Naive B cell (primary cell): ENCODE results near the gene FOXF2. TPM values are rescaled to one million over a fixed set of nuclear protein-coding genes. Genes with fewer than 3 reads are reported as not detected.
A peak's percentile ranks its signal among the peaks of the same experiment; 100 is the strongest.

Source experiments
- ATAC-seq, 2 donors: fragments of 150-1000 bp; cut with Tn5 transposase; 2 replicates each; pipeline ENCODE4 v1.10.0; 2021; ENCODE audit warnings: low read depth in 2 of 2, mild to moderate bottlenecking in 2 of 2, moderate library complexity in 2 of 2
- DNase-seq: peaks from one replicate; pipeline ENCODE4 v3.0.0; 2022
- H3K27ac Mint-ChIP-seq, 6 donors: one replicate each; pipeline ENCODE4 v1.8.0; 2020 to 2022; ENCODE audit warnings: mild to moderate bottlenecking in 6 of 6, mixed read lengths in 6 of 6, moderate library complexity in 5 of 6, inconsistent platforms in 2 of 6
- H3K27me3 Mint-ChIP-seq, 3 donors: one replicate each; pipeline ENCODE4 v1.8.0; 2021 to 2022; ENCODE audit warnings: mixed read lengths in 3 of 3, mild to moderate bottlenecking in 1 of 3
- H3K36me3 Mint-ChIP-seq, 2 donors: one replicate each; pipeline ENCODE4 v1.8.0; 2020 to 2022; ENCODE audit warnings: mixed read lengths in 2 of 2, inconsistent platforms in 1 of 2, mild to moderate bottlenecking in 1 of 2
- H3K4me1 Mint-ChIP-seq, 3 donors: one replicate each; pipeline ENCODE4 v1.8.0; 2020 to 2022; ENCODE audit warnings: mixed read lengths in 3 of 3, inconsistent platforms in 1 of 3, mild to moderate bottlenecking in 1 of 3, moderate library complexity in 1 of 3
- H3K4me3 Mint-ChIP-seq, 8 donors: one replicate each; pipeline ENCODE4 v1.8.0; 2020 to 2022; ENCODE audit warnings: mild to moderate bottlenecking in 8 of 8, mixed read lengths in 8 of 8, moderate library complexity in 8 of 8, inconsistent platforms in 2 of 8
- H3K9me3 Mint-ChIP-seq, 7 donors: one replicate each; pipeline ENCODE4 v1.8.0; 2020 to 2022; ENCODE audit warnings: mixed read lengths in 7 of 7, mild to moderate bottlenecking in 5 of 7, inconsistent platforms in 2 of 7, moderate library complexity in 1 of 7
- polyA plus RNA-seq, 6 donors: library from polyadenylated mRNA; unstranded; fragments of 300-500 nt; fragmentation: Illumina TruSeq; gene quantifications; one replicate each; pipeline ENCODE4 v1.2.3, GENCODE V29; 2021; ENCODE audit warnings: low read depth in 6 of 6

Gene FOXF2
- polyA plus RNA-seq, 6 donors from 2014 or later = not detected

DNA sequence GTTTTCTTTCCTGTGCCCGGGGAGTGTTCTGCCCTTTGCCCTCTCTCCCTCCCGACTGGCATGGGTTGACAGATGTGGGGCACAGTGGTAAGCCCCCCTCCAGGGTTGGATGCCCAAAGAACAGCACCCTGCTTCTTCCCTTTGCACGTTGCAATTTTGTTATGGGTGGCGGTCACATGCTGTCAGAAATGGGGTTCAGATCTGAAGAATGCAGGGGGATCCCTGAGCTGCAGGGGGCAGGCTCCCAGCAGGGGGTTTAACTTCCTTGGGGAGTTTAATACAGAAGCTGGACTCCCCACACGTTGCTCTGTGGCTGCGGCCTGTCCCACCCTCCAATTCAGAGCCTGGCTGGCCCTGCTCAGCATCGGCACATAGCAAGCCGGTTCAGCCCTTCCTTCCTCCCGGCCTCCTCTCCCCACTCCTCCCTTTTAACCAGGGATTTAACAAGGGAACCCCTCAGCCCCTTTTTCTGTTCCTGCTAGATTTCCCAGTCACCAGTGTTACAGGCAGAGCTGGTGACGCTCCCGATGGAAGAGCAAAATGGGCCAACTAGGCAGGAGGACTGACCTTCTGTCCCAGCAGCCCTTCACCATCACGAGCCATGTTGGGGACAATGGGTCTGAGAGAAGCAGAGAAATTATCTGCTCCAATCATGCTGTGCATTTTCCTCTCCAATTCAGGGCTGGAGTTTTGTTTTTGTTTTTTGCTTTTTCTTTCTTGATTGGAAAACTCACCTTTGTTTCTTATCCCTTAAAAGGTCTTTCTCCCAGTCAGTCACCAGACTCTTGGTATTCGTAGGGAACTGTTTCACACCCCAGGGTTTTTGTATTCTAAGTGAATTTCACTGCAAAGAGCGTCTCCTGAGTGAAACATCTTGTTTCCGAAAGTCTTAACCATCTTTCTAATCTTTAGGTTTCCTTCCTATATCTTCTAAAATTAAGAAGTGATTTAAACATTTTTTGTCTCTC is 6.8 kb downstream of the FOXF2 start:
- peak overlapping the region in 3 of 8 donors; percentile 16 to 72 (median 52) for H3K4me3 Mint-ChIP-seq

DNA sequence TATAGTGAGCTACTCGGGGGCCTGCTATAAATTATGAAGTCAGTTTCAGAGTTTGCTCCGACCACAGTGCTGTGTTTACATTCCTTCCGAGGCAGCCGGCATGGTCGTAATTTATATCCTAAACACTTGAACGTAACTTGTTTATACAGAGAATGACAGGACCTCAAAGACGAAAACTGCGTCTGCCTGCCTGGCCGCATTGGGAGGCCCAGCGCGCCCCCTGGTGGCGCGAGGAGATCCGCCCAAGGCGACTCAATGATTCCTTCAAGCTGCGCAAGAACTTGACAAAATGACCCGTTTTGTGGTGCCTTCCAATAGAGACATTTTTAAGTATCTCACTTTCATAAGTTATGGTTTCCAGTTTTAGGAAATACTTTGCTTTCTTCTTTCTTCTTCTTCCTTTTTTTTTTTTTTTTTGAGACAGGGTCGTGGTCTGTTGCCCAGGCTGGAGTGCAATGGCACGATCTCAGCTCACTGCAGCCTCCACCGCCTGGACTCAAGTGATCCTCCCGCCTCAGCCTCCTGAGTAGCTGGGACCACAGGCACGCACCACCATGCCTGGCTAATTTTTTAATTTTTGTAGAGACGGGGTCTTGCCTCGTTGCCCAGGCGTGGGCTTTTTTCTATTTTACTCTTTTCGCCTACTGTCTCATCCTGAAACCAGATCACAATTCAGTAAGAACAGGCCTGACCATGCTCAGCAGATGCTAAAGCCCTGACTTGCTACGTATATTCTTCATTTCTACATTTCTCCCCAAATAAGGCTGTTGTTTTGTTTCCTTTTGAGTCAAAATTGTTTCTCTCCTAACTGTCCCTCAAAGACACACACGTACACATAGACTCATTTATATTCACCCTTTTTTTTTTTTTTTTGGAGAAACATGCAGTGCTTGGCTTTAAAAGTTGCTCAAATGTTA is 7.8 kb downstream of the FOXF2 start:
- no peaks in the 10 kb centered on the region for H3K36me3 Mint-ChIP-seq
- ATAC-seq (peak; percentile 69 to 81), DNase-seq (peak; percentile 64)
- H3K27ac Mint-ChIP-seq = peak overlapping the region in 4 of 6 donors; percentile 31 to 75 (median 60)
- peaks cover 4 to 16% (median 11%) of the 10 kb centered on the region in 3 donors for H3K4me1 Mint-ChIP-seq
- peaks cover 41 to 67% (median 57%) of the 10 kb centered on the region in 3 donors for H3K27me3 Mint-ChIP-seq
- H3K9me3 Mint-ChIP-seq = no peaks in the 10 kb centered on the region
- H3K4me3 Mint-ChIP-seq = peak overlapping the region in 4 of 8 donors; percentile 1 to 72 (median 23)

More for the DNA sequence above, 6.8 kb downstream of the FOXF2 start:
- H3K27ac Mint-ChIP-seq = peak overlapping the region in 2 of 6 donors; percentile 59 to 75
- no peak for DNase-seq
- peaks cover 49 to 77% (median 67%) of the 10 kb centered on the region in 3 donors for H3K27me3 Mint-ChIP-seq
- no peaks in the 10 kb centered on the region for H3K36me3 Mint-ChIP-seq
- ATAC-seq = no peak
- peaks cover 4 to 25% (median 14%) of the 10 kb centered on the region in 3 donors for H3K4me1 Mint-ChIP-seq
- H3K9me3 Mint-ChIP-seq = no peaks in the 10 kb centered on the region

DNA sequence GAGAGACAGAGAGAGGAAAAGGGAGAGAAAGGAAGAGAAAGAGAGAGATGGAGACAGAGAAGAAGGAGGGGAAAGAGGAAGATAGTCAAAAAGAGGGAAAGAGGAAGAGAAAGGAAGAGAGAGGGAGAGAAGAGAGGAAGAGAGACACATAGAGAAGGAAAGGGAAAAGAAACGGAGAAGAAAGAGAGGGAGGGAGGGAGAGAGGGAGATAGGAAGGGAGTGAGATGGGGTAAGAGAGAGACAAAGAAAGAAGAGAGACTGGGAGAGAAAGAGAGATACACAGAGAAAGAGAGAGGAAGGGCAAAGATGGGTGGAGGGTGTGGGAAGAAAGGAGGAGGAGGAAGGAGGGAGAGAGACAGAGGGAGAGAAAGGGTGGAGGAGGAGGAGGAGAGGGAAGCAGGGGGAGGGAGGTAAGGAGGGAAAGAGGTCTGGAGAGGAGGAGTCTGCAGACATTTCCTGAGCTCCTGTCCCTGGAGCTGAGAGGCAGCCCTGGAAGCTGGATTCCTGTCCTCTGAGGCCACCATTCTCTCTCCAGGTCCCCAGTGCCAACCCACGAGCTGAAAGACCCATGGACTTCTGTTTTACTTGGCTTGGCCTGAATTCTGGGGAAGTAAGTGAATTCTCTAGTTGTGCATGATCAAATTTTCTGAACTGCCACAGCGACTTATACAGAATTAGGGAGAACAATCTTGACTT is 9.9 kb downstream of the FOXF2 start:
- no peaks in the 10 kb centered on the region for H3K36me3 Mint-ChIP-seq
- peaks cover 37 to 50% (median 49%) of the 10 kb centered on the region in 3 donors for H3K27me3 Mint-ChIP-seq
- H3K4me3 Mint-ChIP-seq = no peak overlapping the region
- DNase-seq (no peak), ATAC-seq (no peak)
- H3K4me1 Mint-ChIP-seq = peaks cover 4 to 11% (median 10%) of the 10 kb centered on the region in 3 donors
- H3K27ac Mint-ChIP-seq = no peak overlapping the region
- H3K9me3 Mint-ChIP-seq = no peaks in the 10 kb centered on the region

DNA sequence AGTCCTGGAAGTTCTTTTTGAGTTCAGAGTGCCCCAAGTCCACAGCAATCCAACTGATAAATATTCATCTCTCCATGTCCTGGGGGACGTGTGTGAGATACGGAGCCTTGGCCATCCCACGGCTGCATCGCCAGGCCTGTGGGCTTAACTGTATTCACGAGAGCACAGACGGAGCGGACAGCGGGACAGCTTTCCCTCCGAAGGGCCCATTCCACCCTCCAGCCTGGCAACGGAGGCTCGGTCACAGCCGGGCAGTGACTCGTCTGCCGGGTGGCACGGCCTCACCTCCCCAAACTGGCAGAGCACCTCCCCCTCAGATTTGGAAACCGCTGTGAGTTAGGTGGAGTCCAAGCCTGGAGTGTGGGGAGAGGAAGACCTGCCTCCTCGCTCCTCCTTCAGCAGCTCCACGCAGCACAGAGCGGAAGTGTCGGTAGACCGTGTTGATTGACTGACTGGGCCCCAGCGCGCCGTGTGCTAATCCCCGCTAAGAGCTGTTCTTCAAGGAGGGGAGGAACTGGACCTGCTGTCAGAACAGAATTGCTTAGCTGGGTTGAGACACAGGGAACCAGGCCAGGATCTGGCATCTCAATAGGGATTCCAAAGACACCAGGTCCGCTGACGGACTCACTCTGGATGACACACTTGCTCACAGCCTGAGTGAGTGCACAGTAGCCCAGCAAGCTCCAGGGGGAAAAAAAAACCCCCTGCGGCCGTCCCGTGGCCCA is 10.9 kb downstream of the FOXF2 start:
- Mint-ChIP-seq H3K4me3 (peak overlapping the region in 1 of 8 donors; percentile 12), H3K36me3 (no peaks in the 10 kb centered on the region), H3K9me3 (no peaks in the 10 kb centered on the region), H3K27ac (no peak overlapping the region), H3K4me1 (peaks cover 4 to 6% (median 5%) of the 10 kb centered on the region in 3 donors), H3K27me3 (peaks cover 27 to 40% (median 39%) of the 10 kb centered on the region in 3 donors)
- ATAC-seq (no peak), DNase-seq (no peak)

DNA sequence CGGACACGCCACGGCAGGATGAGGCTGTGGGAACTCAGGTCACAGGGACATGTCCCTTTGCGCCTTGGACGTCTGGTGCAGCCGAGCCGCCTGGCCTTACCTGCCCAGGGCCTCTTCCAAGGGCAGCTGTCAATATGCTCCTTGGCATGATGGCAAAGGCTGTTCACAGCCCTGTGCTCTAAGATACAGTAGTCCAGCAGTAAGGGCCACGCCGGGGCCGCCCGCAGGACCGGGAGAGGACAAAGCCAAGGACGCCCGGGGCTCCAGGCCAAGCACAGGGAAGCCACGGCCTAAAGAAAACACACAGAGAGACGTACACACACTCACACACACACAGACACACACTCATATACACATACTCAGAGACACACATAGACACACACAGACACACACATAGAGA is 13.0 kb downstream of the FOXF2 start:
- Mint-ChIP-seq H3K36me3 (no peaks in the 10 kb centered on the region), H3K4me1 (peaks cover 0 to 4% (median 0%) of the 10 kb centered on the region in 3 donors), H3K4me3 (no peak overlapping the region), H3K27me3 (peaks cover 9 to 19% (median 18%) of the 10 kb centered on the region in 3 donors), H3K9me3 (no peaks in the 10 kb centered on the region), H3K27ac (no peak overlapping the region)
- no peak for ATAC-seq
- no peak for DNase-seq

DNA sequence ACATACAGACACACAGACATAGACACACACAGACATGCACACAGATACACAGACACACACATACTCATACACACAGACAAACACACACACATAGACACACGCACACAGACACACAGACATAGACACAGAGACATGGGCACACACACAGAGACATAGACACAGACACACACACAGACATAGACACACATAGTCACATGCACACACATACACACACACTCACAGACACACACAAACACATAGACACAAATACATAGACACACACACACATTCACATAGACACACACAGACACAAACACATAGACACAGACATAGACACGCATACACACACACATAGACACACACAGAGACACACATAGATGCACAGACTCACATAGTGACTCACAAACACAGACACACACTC is 13.5 kb downstream of the FOXF2 start:
- Mint-ChIP-seq H3K27me3 (peaks cover 8 to 15% (median 13%) of the 10 kb centered on the region in 3 donors), H3K4me1 (no peaks in the 10 kb centered on the region), H3K36me3 (no peaks in the 10 kb centered on the region), H3K9me3 (no peaks in the 10 kb centered on the region), H3K4me3 (no peak overlapping the region), H3K27ac (no peak overlapping the region)
- DNase-seq (no peak), ATAC-seq (no peak)

DNA sequence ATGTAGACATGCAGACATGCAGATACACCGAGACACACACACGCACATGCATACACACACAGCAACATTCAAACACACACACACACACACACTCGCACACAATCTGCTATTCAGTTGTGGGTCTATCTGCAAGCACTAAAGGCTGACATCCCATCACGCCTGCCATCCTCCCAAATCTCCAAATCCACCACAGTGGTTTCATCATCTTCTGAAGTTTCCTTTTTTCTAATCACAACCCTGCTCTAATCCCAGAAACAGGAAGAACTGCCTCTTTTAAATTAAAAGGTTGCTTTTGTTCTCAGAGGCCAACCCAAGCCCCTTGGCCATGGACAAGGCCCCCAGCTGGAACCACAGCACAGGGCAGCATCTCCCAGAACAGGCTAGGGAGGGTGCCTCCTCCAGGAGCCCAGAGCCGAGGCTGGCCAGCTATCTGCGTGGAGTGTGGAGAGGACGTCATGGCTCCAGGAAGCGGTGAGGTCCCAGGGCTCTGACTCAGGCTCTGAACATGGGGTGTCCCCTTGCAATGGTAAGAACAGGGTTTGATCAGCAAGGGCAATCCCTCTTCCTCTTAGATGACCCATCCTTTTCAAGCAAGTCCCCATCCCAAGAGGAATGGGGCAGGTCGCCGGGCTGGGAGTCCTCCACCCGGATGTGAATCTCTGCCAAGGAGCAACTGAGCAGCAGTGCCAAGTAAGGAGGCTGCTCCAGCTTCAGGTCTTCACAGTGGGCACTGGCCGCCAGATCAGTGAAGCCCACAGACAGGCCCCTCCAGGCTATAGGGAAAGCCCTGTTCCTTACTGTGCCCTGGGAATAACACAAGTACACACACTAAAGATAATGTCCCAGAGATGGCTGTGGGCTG is 14.7 kb downstream of the FOXF2 start:
- Mint-ChIP-seq H3K4me1 (no peaks in the 10 kb centered on the region), H3K36me3 (no peaks in the 10 kb centered on the region), H3K9me3 (no peaks in the 10 kb centered on the region), H3K27me3 (peaks cover 9 to 15% (median 11%) of the 10 kb centered on the region in 3 donors), H3K27ac (no peak overlapping the region), H3K4me3 (no peak overlapping the region)
- ATAC-seq (no peak), DNase-seq (no peak)

DNA sequence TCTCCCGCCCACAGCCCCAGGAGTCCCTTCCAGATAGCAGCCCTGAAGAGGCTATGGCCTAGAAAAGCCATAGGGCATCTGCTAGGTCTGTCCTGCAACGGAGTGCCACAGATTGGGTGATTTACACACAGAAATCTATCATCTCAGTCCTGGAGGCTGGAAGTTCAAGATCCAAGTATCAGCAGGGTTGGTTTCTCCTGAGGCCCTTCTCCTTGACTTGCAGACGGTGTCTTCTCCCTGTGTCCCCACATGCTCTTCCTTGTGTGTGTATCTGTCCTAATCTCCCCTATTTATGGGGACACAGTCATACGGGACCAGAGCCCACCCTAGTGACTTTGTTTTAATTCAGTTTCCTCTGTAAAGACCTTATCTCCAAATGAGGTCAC is 15.3 kb downstream of the FOXF2 start:
- Mint-ChIP-seq H3K9me3 (no peaks in the 10 kb centered on the region), H3K4me1 (no peaks in the 10 kb centered on the region), H3K4me3 (no peak overlapping the region), H3K27ac (no peak overlapping the region), H3K36me3 (no peaks in the 10 kb centered on the region), H3K27me3 (peaks cover 11 to 16% (median 15%) of the 10 kb centered on the region in 3 donors)
- DNase-seq (no peak), ATAC-seq (no peak)

DNA sequence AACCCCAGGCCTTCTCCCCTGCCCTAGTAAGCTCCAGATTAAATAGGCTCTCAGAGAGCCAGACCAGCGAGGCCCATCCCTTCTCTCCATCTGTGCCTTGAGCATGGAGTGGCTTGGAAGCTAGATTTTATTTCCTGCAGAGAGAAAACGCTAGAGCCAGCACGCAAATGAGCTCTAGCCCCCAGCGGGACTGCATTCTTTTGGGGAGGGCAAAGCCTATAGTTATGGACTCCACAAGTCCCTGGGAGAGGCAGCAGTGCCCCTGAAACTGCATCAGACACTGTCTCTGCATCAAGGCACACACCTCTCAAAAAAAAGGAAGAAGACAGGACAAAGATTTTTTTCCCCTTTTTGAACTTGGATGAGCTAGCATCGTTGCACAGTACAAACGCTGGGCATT is 15.8 kb downstream of the FOXF2 start:
- no peak for ATAC-seq
- H3K27ac Mint-ChIP-seq = no peak overlapping the region
- no peaks in the 10 kb centered on the region for H3K36me3 Mint-ChIP-seq
- H3K4me3 Mint-ChIP-seq = no peak overlapping the region
- DNase-seq = no peak
- peaks cover 16 to 21% (median 19%) of the 10 kb centered on the region in 3 donors for H3K27me3 Mint-ChIP-seq
- H3K4me1 Mint-ChIP-seq = no peaks in the 10 kb centered on the region
- peaks cover 0 to under 1% (median 0%) of the 10 kb centered on the region in 7 donors for H3K9me3 Mint-ChIP-seq

DNA sequence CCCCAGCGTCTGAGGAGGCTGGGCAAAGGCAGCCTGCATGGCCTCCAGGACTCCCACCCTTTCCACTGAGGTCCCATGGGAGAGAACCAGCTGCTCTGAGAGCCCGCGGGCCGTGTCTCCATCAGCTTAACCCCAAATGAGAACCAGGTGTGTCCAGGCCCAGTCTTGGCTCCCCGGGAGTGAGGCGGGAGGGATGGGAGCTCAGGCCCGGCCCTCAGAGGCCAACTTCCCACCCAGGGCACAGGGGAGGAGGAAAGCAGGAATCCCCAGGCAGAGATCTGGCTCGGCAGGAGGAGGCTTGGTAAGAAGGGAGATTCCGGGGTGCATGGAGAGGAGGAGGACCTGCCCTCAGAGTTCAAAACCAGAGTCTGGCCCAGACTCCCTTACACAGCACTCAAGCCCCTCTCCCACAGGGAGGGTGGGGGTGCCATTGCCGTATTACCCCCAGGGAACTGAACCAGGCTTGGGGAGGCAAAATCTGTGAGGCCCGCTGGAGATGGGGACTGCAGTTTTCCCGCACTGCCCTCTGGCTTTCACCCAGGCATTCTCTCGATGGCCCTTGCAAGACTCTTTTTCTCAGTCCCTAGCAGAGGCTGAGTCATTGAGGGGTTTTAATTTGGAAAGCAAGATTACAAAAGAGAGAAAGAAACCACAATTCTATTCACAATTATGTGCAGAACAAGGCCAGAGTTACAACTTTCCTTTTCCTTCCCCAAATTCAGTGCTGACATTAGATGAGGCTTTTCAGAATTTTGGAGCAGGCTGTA is 17.1 kb downstream of the FOXF2 start:
- no peak overlapping the region for H3K4me3 Mint-ChIP-seq
- DNase-seq (no peak), ATAC-seq (no peak)
- peaks cover 0 to 2% (median 0%) of the 10 kb centered on the region in 7 donors for H3K9me3 Mint-ChIP-seq
- H3K27me3 Mint-ChIP-seq = peaks cover 21 to 31% (median 22%) of the 10 kb centered on the region in 3 donors
- no peaks in the 10 kb centered on the region for H3K36me3 Mint-ChIP-seq
- H3K4me1 Mint-ChIP-seq = no peaks in the 10 kb centered on the region
- H3K27ac Mint-ChIP-seq = no peak overlapping the region

DNA sequence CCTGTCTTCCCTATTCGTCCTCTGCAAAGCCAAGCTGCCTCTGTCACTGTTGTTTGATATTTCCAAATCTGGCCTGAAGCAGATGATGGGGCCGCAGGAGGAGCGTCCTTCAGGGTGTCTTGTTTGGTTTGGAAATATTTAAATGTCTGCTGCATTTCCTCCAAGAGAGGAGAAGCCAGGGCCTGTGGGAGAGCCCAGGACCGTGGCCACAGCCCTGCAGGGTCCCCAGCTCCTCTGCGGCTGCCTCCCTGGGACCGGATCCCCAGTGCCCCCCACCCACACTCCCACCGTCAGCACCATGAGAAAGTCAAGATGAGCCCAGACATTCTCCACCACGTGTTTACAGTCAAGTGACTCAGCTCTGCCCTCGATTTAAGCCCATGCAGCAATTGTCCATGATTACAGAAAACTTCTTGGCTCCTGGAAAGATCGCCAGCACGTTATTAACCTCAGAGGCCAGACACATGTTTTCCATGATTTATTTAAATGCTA is 18.2 kb downstream of the FOXF2 start:
- H3K4me3 Mint-ChIP-seq = no peak overlapping the region
- H3K36me3 Mint-ChIP-seq = no peaks in the 10 kb centered on the region
- ATAC-seq = no peak
- H3K9me3 Mint-ChIP-seq = peaks cover 0 to 2% (median 0%) of the 10 kb centered on the region in 7 donors
- no peak overlapping the region for H3K27ac Mint-ChIP-seq
- H3K27me3 Mint-ChIP-seq = peaks cover 21 to 36% (median 23%) of the 10 kb centered on the region in 3 donors
- no peak for DNase-seq
- H3K4me1 Mint-ChIP-seq = no peaks in the 10 kb centered on the region
